H1 (cell line): ENCODE results near the gene ALPP. TPM values are rescaled to one million over a fixed set of nuclear protein-coding genes. Genes with fewer than 3 reads are reported as not detected.

ENCODE experiments used
- CTCF ChIA-PET: fragments of 300-600 bp; sonication (Branson Sonifier 250); formaldehyde crosslinking; loops from one replicate; lab custom pipeline; 2021; ENCODE audit not compliant: partially characterized antibody; lab: Charles Lee
- POLR2A ChIA-PET: fragments of 300-600 bp; sonication (Branson Sonifier 250); formaldehyde crosslinking; loops from one replicate; lab custom pipeline; 2021; ENCODE audit warnings: inconsistent platforms; ENCODE audit not compliant: partially characterized antibody; lab: Charles Lee
- DNase-seq, 2 experiments: peaks; one replicate each; pipeline versions ENCODE4 v3.0.0 to v3.0.0-alpha.2; 2010 to 2022; ENCODE audit warnings: low spot score in 2 of 2, low read depth in 1 of 2, mixed read lengths in 1 of 2
- FAIRE-seq: peaks from 2 replicates; lab custom pipeline; 2011; peaks lifted over from hg19 to GRCh38; lab: Jason Lieb, UNC
- H2AFZ ChIP-seq: 2 replicates; pipeline ENCODE4 v1.8.1; 2012; ENCODE audit warnings: low read length, inconsistent platforms
- H2AK5ac ChIP-seq: 2 replicates; pipeline ENCODE4 v1.6.1; 2013; ENCODE audit warnings: low read depth, low read length
- H2BK120ac ChIP-seq: replicated peaks from 2 replicates; pipeline ENCODE3; 2013; ENCODE audit warnings: low read depth, low read length, inconsistent platforms
- H2BK12ac ChIP-seq: 2 replicates; pipeline ENCODE4 v1.6.1; 2013; ENCODE audit warnings: low read depth, low read length
- H2BK15ac ChIP-seq: 2 replicates; pipeline ENCODE4 v1.6.1; 2013; ENCODE audit warnings: low read length
- H2BK20ac ChIP-seq: 2 replicates; pipeline ENCODE4 v1.6.1; 2013; ENCODE audit warnings: low read length
- H2BK5ac ChIP-seq: 2 replicates; pipeline ENCODE4 v1.6.1; 2013; ENCODE audit warnings: low read depth, low read length
- H3K14ac ChIP-seq: 2 replicates; pipeline ENCODE4 v1.6.1; 2013; ENCODE audit warnings: inconsistent platforms; ENCODE audit not compliant: insufficient read length
- H3K18ac ChIP-seq: 2 replicates; pipeline ENCODE4 v1.6.1; 2013; ENCODE audit warnings: low read length; ENCODE audit errors: extremely low read depth
- H3K23ac ChIP-seq: 2 replicates; pipeline ENCODE4 v1.6.1; 2013; ENCODE audit warnings: inconsistent platforms; ENCODE audit not compliant: insufficient read length
- H3K23me2 ChIP-seq: 2 replicates; pipeline ENCODE4 v1.6.1; 2013; ENCODE audit warnings: low read depth, low read length
- H3K27ac ChIP-seq: 2 replicates; pipeline ENCODE4 v1.6.1; 2011; ENCODE audit warnings: low read depth, low read length, inconsistent platforms
- H3K27me3 ChIP-seq, 4 experiments: replicated peaks in 1 of 4; 1 replicate in 1 of 4; 2 replicates in 3 of 4; pipeline versions ENCODE4 v1.6.1 to v1.8.1; 2011 to 2013; ENCODE audit warnings: low read length in 3 of 4, mild to moderate bottlenecking in 3 of 4, inconsistent platforms in 2 of 4, mixed read lengths in 2 of 4, moderate library complexity in 1 of 4; ENCODE audit not compliant: control insufficient read depth in 3 of 4, insufficient read depth in 3 of 4; ENCODE audit errors: extremely low read depth in 1 of 4
- H3K36me3 ChIP-seq, 4 experiments: 2 replicates each; pipeline versions ENCODE4 v1.6.1 to v1.8.1; 2011 to 2013; ENCODE audit warnings: mild to moderate bottlenecking in 4 of 4, low read length in 3 of 4, moderate library complexity in 2 of 4, control low read depth in 1 of 4, inconsistent platforms in 1 of 4; ENCODE audit not compliant: insufficient read depth in 4 of 4, control insufficient read depth in 2 of 4
- H3K4ac ChIP-seq: replicated peaks from 2 replicates; pipeline ENCODE3; 2013; ENCODE audit warnings: low read length, low read depth, mixed read lengths, inconsistent platforms; ENCODE audit not compliant: insufficient read length
- H3K4me1 ChIP-seq, 4 experiments: replicated peaks in 1 of 4; 1 replicate in 1 of 4; 2 replicates in 3 of 4; pipeline versions ENCODE4 v1.6.1 to v1.8.1; 2011 to 2013; ENCODE audit warnings: low read length in 3 of 4, inconsistent platforms in 2 of 4, mixed read lengths in 1 of 4; ENCODE audit not compliant: insufficient read depth in 4 of 4, control insufficient read depth in 3 of 4
- H3K4me2 ChIP-seq, 2 experiments: 2 replicates each; pipeline versions ENCODE4 v1.6.1 to v1.8.1; 2011 to 2013; ENCODE audit warnings: low read depth in 2 of 2, low read length in 2 of 2, control low read depth in 1 of 2, inconsistent platforms in 1 of 2, mild to moderate bottlenecking in 1 of 2; ENCODE audit not compliant: insufficient read depth in 1 of 2
- H3K4me3 ChIP-seq, 4 experiments: fragments of 200-600, 300-600 bp in 1 of 4; sonication (generic), shearing (Covaris generic), sonication (Bioruptor Twin) in 1 of 4; 2 replicates each; pipeline versions ENCODE4 v1.5.1 to v1.8.1; 2011 to 2016; ENCODE audit warnings: low read length in 4 of 4, low read depth in 3 of 4, control low read depth in 2 of 4, inconsistent platforms in 2 of 4, mild to moderate bottlenecking in 2 of 4, mixed read lengths in 1 of 4, moderate library complexity in 1 of 4; ENCODE audit not compliant: insufficient read depth in 2 of 4; ENCODE audit errors: extremely low read depth in 1 of 4
- H3K56ac ChIP-seq: replicated peaks from 2 replicates; pipeline ENCODE3; 2013; ENCODE audit warnings: low read depth, mild to moderate bottlenecking, mixed read lengths, low read length, inconsistent platforms; ENCODE audit not compliant: insufficient read length
- H3K79me1 ChIP-seq: 2 replicates; pipeline ENCODE4 v1.6.1; 2013; ENCODE audit warnings: low read depth, low read length, control low read depth
- H3K79me2 ChIP-seq, 2 experiments: 2 replicates each; pipeline versions ENCODE4 v1.6.1 to v1.8.1; 2012 to 2013; ENCODE audit warnings: low read length in 2 of 2, mild to moderate bottlenecking in 2 of 2, inconsistent platforms in 1 of 2; ENCODE audit not compliant: insufficient read depth in 2 of 2, control insufficient read depth in 1 of 2
- H3K9ac ChIP-seq, 4 experiments: replicated peaks in 1 of 4; 1 replicate in 1 of 4; 2 replicates in 3 of 4; pipeline versions ENCODE4 v1.6.1 to v1.8.1; 2011 to 2013; ENCODE audit warnings: low read depth in 3 of 4, low read length in 3 of 4, control low read depth in 2 of 4, mild to moderate bottlenecking in 2 of 4, moderate library complexity in 2 of 4, inconsistent platforms in 1 of 4; ENCODE audit errors: extremely low read depth in 1 of 4
- H3K9me3 ChIP-seq, 2 experiments: 2 replicates each; pipeline versions ENCODE4 v1.6.1 to v1.8.1; 2012 to 2013; ENCODE audit warnings: mild to moderate bottlenecking in 2 of 2, moderate library complexity in 2 of 2, control low read depth in 1 of 2, inconsistent platforms in 1 of 2, low read depth in 1 of 2, low read length in 1 of 2, mixed read lengths in 1 of 2; ENCODE audit not compliant: insufficient read depth in 2 of 2
- H4K20me1 ChIP-seq, 2 experiments: replicated peaks in 1 of 2; 2 replicates each; pipeline versions ENCODE3 to v1.8.1; 2011 to 2013; ENCODE audit warnings: inconsistent platforms in 2 of 2, low read length in 2 of 2, mild to moderate bottlenecking in 1 of 2; ENCODE audit not compliant: insufficient read depth in 2 of 2, control insufficient read depth in 1 of 2
- H4K5ac ChIP-seq: 2 replicates; pipeline ENCODE4 v1.6.1; 2013; ENCODE audit warnings: low read length, low read depth, mixed read lengths, inconsistent platforms; ENCODE audit not compliant: insufficient read length
- H4K8ac ChIP-seq: 2 replicates; pipeline ENCODE4 v1.8.0; 2013; ENCODE audit warnings: mild to moderate bottlenecking, moderate library complexity, low read length, inconsistent platforms; ENCODE audit not compliant: insufficient read depth; ENCODE audit errors: extremely low read depth
- H4K91ac ChIP-seq: replicated peaks from 2 replicates; pipeline ENCODE3; 2013; ENCODE audit warnings: low read length, mixed read lengths, inconsistent platforms; ENCODE audit not compliant: insufficient read length
- BCL11A ChIP-seq, 2 experiments: IDR thresholded peaks; one replicate each; pipeline ENCODE4 v1.6.1; 2011; ENCODE audit warnings: low read depth in 2 of 2, low read length in 2 of 2, mild to moderate bottlenecking in 2 of 2
- SAP30 ChIP-seq: fragments of 300-600 bp; sonication (generic); IDR thresholded peaks from 2 replicates; pipeline ENCODE4 v1.7.1; 2012; ENCODE audit warnings: low read length, moderate library complexity, mild to moderate bottlenecking, inconsistent platforms; ENCODE audit not compliant: insufficient read depth, insufficient replicate concordance
- SIN3A ChIP-seq, 2 experiments: IDR thresholded peaks in 1 of 2; conservative IDR thresholded peaks in 1 of 2; 2 replicates each; pipeline ENCODE4 v1.6.1; 2011 to 2012; ENCODE audit warnings: low read length in 2 of 2, improper control_type of control experiment in 1 of 2, low read depth in 1 of 2, mild to moderate bottlenecking in 1 of 2
- TBP ChIP-seq: IDR thresholded peaks from 2 replicates; pipeline ENCODE4 v1.6.1; 2011; ENCODE audit warnings: low read depth, low read length, improper control_type of control experiment
- TCF12 ChIP-seq: IDR thresholded peaks from 2 replicates; pipeline ENCODE4 v1.6.1; 2011; ENCODE audit warnings: low read depth, mild to moderate bottlenecking, low read length
- TEAD4 ChIP-seq: IDR thresholded peaks from 2 replicates; pipeline ENCODE4 v1.6.1; 2012; ENCODE audit warnings: low read depth, low read length, inconsistent platforms, mixed read lengths
- YY1 ChIP-seq: IDR thresholded peaks from 2 replicates; pipeline ENCODE4 v1.6.1; 2011; ENCODE audit warnings: low read depth, mild to moderate bottlenecking, low read length
- WGBS, 2 experiments: shearing (Covaris generic) in 1 of 2; methylation state at CpG; one replicate each; pipeline versions ENCODE4 v1.1.6 to v1.1.7; 2013 to 2015; ENCODE audit warnings: low lambda C conversion rate in 2 of 2, mixed read lengths in 2 of 2, inconsistent platforms in 1 of 2, low coverage in 1 of 2, missing lambda C conversion rate in 1 of 2; ENCODE audit not compliant: insufficient replicate concordance in 2 of 2, insufficient coverage in 1 of 2, insufficient read length in 1 of 2; ENCODE audit errors: extremely low coverage in 1 of 2, missing lambda C conversion rate in 1 of 2; 5-methylcytosine and 5-hydroxymethylcytosine counted together
- polyA plus RNA-seq, 7 experiments: library from polyadenylated mRNA; depleted of rRNA in 3 of 7; stranded (reverse) in 5 of 7; unstranded in 2 of 7; fragments of >200 nt in 5 of 7; fragments of 200-250 nt in 2 of 7; gene quantifications; 1 replicate in 5 of 7; 2 replicates in 1 of 7; 4 replicates in 1 of 7; pipeline versions ENCODE4 v1.2.1 to v1.2.3, GENCODE V29; 2011 to 2013; ENCODE audit warnings: missing spikeins in 2 of 7, mixed read lengths in 2 of 7
- total RNA-seq: library from RNA; stranded (reverse); fragmentation: NEBNext Ultra II Directional; extraction: Animal tissue kit (Norgen Biotek cat#: 25700); gene quantifications from 2 replicates; pipeline ENCODE4 v1.2.1, GENCODE V29; 2021

The ALPP gene
- total and polyA plus RNA-seq, 2 of the 8 experiments (the other 6 are each of a cell fraction or from before 2014, with no cell fraction given), result 0.15 TPM

- Histone ChIP-seq H3K14ac (no peak overlapping the region), H3K79me2 (no peaks in the 10 kb centered on the region), H3K79me1 (no peaks in the 10 kb centered on the region), H4K8ac (no peak overlapping the region), H2BK5ac (no peak overlapping the region), H4K20me1 (no peaks in the 10 kb centered on the region), H3K36me3 (no peaks in the 10 kb centered on the region), H2BK20ac (no peak overlapping the region), H3K9ac (no peak overlapping the region), H3K4me3 (no peak overlapping the region), H3K27ac (no peak overlapping the region; the same call in 1 of the 2 replicates), H4K5ac (no peak overlapping the region), H3K23me2 (no peaks in the 10 kb centered on the region), H2AFZ (no peak overlapping the region), H3K9me3 (no peaks in the 10 kb centered on the region), H2BK120ac (no peak overlapping the region), H3K27me3 (no peaks in the 10 kb centered on the region), H2BK15ac (no peak overlapping the region), H2BK12ac (0 out of 2 replicates have a peak overlapping the region, but pooled peaks have one; percentile 27), H3K4me2 (no peak overlapping the region), H2AK5ac (no peak overlapping the region), H3K4me1 (peaks cover 0 to 15% (median 10%) of the 10 kb centered on the region in 4 experiments; a peak in 6 of 7 replicates), H3K18ac (no peak overlapping the region), H3K56ac (no peak overlapping the region), H3K4ac (no peak overlapping the region), H4K91ac (no peak overlapping the region), H3K23ac (no peak overlapping the region)
- DNase-seq, result peak in 1 of 2 experiments; percentile 36
- 0 out of 2 replicates have a peak, but pooled peaks have one; percentile 11 for TF ChIP-seq TCF12
- 0 out of 2 replicates have a peak, but pooled peaks have one; percentile 45 for TF ChIP-seq TBP
- TF ChIP-seq TEAD4, result peak; percentile 98
- TF ChIP-seq BCL11A (IDR thresholded peaks at IDR 0.05; ENCODE audit: low read depth in 2 of 2, low read length in 2 of 2), result no peak
- 0 out of 2 replicates have a peak, but pooled peaks have one; percentile 34 for TF ChIP-seq YY1
- TF ChIP-seq SIN3A (conservative IDR thresholded peaks at IDR 0.05 in 1 of 2, IDR thresholded peaks at IDR 0.05 in 1 of 2; ENCODE audit: low read depth in 1 of 2, low read length in 2 of 2), result 0 out of 4 replicates have a peak, but pooled peaks of 1 of the 2 experiments have one; percentile 29
- no peak for TF ChIP-seq SAP30
- WGBS, 2 experiments, result 86% methylated on average over 14 of the region's 17 CpGs; no CpG with 5 or more reads in 1 of the 2 experiments
- POLR2A ChIA-PET, result interaction anchor here (1.3 kb wide), 1 partner anchor 10 kb away, joined by 5 read pairs; no protein-coding TSS in a partner anchor
- CTCF ChIA-PET, result interaction anchor here (0.5 to 10.9 kb wide), 10 partner anchors 10 to 474 kb away, joined by 3 to 124 read pairs (median 3); partner anchors contain the start of gene NPPC
- no peak for FAIRE-seq
These were observed 48.2 kb upstream of the ALPP start for GRCh38 chr2:232330068-232330999.
